ENCODE data around the gene CREB3L4. TPM values are rescaled to one million over a fixed set of nuclear protein-coding genes. Genes with fewer than 3 reads are reported as not detected.

CREB3L4 gene
- polyA plus RNA-seq, 2 of the 4 experiments (the other 2 are of a cell fraction) = 10.1 to 14.3 TPM

DNA sequence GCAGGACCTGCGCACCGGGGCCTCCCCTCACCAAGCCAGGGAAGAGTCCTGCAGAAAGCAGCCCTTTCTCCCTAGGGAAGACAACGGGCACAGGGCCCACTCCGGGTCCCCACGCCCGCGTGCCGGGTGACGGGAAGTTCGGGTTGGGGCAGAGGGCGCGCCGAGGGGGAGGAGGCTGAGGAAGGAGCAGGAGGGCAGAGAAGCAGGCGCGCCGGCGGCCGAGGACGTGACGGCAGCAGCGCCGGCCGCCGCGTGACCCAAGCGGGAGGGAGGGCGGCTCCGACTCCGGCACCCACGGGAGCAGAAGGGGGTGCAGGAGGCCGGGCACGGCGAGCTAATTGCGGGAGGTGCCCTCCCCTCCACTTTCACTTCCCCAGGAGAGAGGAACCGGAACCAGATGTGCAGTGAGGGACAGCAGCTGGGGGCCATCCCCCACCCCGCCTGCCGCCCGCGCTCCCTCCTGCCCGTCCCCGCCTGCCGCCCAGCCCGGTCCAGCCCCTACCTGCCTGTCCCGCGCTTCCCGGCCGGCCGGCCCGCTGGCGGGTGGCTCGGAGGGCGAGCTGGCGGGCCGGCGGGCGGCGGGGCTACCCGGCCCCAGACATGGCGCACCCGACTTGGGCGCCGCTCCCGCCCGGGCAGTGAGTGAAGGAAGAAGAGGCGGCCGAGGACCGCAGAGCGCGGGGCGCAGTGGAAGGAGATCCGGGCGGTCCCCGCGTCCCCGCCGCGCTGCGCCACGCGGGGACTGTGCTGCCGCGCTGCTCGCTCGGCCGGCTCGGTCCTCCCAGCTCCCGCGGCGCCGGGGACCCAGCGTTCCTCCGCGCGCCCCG, 21.7 kb upstream of the CREB3L4 start (continued):
- TF ChIP-seq, protein P1, sequence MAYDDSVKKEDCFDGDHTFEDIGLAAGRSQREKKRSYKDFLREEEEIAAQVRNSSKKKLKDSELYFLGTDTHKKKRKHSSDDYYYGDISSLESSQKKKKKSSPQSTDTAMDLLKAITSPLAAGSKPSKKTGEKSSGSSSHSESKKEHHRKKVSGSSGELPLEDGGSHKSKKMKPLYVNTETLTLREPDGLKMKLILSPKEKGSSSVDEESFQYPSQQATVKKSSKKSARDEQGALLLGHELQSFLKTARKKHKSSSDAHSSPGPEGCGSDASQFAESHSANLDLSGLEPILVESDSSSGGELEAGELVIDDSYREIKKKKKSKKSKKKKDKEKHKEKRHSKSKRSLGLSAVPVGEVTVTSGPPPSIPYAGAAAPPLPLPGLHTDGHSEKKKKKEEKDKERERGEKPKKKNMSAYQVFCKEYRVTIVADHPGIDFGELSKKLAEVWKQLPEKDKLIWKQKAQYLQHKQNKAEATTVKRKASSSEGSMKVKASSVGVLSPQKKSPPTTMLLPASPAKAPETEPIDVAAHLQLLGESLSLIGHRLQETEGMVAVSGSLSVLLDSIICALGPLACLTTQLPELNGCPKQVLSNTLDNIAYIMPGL (CRISPR knock-in tag; IDR thresholded peaks at IDR 0.05; ENCODE audit: borderline replicate concordance) = no peak
- 0 out of 2 replicates have a peak, but pooled peaks have one; percentile 20 for TF ChIP-seq PHF8 (IDR thresholded peaks at IDR 0.05; ENCODE audit: borderline replicate concordance, low read depth)
- TF ChIP-seq, protein P2, sequence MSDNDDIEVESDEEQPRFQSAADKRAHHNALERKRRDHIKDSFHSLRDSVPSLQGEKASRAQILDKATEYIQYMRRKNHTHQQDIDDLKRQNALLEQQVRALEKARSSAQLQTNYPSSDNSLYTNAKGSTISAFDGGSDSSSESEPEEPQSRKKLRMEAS (IDR thresholded peaks at IDR 0.05) = peak; percentile 52; the same call in 1 of the 2 replicates
- TF ChIP-seq CHD4 (IDR thresholded peaks at IDR 0.05; ENCODE audit: borderline replicate concordance) = no peak
- TF ChIP-seq ZSCAN20 (CRISPR knock-in tag; IDR thresholded peaks at IDR 0.05) = no peak
- TF ChIP-seq, protein P3, sequence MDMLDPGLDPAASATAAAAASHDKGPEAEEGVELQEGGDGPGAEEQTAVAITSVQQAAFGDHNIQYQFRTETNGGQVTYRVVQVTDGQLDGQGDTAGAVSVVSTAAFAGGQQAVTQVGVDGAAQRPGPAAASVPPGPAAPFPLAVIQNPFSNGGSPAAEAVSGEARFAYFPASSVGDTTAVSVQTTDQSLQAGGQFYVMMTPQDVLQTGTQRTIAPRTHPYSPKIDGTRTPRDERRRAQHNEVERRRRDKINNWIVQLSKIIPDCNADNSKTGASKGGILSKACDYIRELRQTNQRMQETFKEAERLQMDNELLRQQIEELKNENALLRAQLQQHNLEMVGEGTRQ (IDR thresholded peaks at IDR 0.05) = peak; percentile 57; the same call in 1 of the 2 replicates
- peak; percentile 34; the same call in 1 of the 2 replicates for TF ChIP-seq POLR2A (IDR thresholded peaks at IDR 0.05; ENCODE audit: low read length)
- no peak for TF ChIP-seq ZC3H11A (IDR thresholded peaks at IDR 0.05)
- TF ChIP-seq, protein P4, sequence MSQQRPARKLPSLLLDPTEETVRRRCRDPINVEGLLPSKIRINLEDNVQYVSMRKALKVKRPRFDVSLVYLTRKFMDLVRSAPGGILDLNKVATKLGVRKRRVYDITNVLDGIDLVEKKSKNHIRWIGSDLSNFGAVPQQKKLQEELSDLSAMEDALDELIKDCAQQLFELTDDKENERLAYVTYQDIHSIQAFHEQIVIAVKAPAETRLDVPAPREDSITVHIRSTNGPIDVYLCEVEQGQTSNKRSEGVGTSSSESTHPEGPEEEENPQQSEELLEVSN (IDR thresholded peaks at IDR 0.05; ENCODE audit: borderline replicate concordance, low read depth) = no peak
- TF ChIP-seq EHMT2 (IDR thresholded peaks at IDR 0.05; ENCODE audit: low read depth) = no peak

DNA sequence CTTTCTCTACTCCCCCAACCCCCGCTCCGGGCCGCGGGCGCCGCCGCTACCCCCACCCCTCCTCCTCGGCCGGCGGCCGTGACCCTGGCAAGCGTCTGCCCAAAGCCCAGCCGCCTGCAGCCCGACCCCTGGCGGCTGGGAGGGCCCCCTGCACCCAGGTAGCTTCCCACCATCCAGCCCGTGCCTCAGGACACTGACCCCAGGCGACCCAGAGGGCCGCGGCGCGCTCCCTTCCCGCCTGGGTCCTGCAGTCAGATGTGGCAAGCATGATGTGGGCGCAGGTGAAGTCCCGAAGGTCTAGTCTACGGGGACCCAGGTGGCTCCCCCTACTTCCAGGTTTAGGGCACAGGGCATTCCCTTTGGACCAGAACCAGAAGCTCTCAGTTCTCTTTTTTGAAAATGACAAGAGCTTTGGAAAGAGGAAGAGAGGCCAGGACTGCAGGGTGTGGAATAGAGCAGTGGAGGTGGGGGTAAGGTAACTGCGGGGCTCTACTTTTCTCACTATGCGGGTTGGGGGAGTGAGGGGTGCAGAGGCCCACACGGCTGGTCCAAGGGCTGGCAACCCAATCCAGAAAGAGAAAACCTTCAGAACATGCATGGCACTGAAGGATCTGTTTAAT, 21.0 kb upstream of the CREB3L4 start, which contains the start of gene DENND4B:
TSS of gene DENND4B (minus strand) at position 97 of the 620 bp plus-strand sequence. CDS start 2,344 bp downstream, outside the sequence.
- FAIRE-seq = no peak
- peak; percentile 93 to 95 for ATAC-seq
- CTCF ChIA-PET = interaction anchor here (0.7 to 5.8 kb wide), 45 partner anchors 9 to 385 kb away, joined by 3 to 75 read pairs (median 4); partner anchors contain the start of genes CREB3L4, CRTC2, JTB and RAB13
- DNase-seq (ENCODE audit: low read depth in 1 of 2, low spot score in 1 of 2) = peak; percentile 83 to 98
- Histone ChIP-seq H3K9me3 (no peaks in the 10 kb centered on the region), H3K27ac (peak within 1 kb of the TSS; percentile 98 to 99), H3K4me3 (peak within 1 kb of the TSS; percentile 99), H3K4me1 (peaks cover 16% of the 10 kb centered on the region), H3K4me2 (peak within 1 kb of the TSS; percentile 89)
- 40% methylated on average over 7 of the region's 28 CpGs for WGBS (ENCODE audit: missing lambda C conversion rate)
- TF ChIP-seq, protein P5, sequence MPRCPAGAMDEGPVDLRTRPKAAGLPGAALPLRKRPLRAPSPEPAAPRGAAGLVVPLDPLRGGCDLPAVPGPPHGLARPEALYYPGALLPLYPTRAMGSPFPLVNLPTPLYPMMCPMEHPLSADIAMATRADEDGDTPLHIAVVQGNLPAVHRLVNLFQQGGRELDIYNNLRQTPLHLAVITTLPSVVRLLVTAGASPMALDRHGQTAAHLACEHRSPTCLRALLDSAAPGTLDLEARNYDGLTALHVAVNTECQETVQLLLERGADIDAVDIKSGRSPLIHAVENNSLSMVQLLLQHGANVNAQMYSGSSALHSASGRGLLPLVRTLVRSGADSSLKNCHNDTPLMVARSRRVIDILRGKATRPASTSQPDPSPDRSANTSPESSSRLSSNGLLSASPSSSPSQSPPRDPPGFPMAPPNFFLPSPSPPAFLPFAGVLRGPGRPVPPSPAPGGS (IDR thresholded peaks at IDR 0.05) = peak; percentile 74; the same call in 1 of the 3 replicates
- TF ChIP-seq RAD21 (conservative IDR thresholded peaks at IDR 0.05 in 1 of 2, IDR thresholded peaks at IDR 0.05 in 1 of 2) = peak; percentile 35 to 52; a peak in 4 of 5 replicates
- TF ChIP-seq, protein P6, sequence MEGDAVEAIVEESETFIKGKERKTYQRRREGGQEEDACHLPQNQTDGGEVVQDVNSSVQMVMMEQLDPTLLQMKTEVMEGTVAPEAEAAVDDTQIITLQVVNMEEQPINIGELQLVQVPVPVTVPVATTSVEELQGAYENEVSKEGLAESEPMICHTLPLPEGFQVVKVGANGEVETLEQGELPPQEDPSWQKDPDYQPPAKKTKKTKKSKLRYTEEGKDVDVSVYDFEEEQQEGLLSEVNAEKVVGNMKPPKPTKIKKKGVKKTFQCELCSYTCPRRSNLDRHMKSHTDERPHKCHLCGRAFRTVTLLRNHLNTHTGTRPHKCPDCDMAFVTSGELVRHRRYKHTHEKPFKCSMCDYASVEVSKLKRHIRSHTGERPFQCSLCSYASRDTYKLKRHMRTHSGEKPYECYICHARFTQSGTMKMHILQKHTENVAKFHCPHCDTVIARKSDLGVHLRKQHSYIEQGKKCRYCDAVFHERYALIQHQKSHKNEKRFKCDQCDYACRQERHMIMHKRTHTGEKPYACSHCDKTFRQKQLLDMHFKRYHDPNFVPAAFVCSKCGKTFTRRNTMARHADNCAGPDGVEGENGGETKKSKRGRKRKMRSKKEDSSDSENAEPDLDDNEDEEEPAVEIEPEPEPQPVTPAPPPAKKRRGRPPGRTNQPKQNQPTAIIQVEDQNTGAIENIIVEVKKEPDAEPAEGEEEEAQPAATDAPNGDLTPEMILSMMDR (IDR thresholded peaks at IDR 0.05) = peak; percentile 91
- TF ChIP-seq SMC3 (IDR thresholded peaks at IDR 0.05) = peak; percentile 57
- TF ChIP-seq, protein P2 (IDR thresholded peaks at IDR 0.05) = peak; percentile 62
- TF ChIP-seq NFE2L2 (conservative IDR thresholded peaks at IDR 0.05; ENCODE audit: low read length) = no peak
- no peak for TF ChIP-seq MAFK (IDR thresholded peaks at IDR 0.05; ENCODE audit: partially characterized antibody)
- no peak for TF ChIP-seq SREBF2 (IDR thresholded peaks at IDR 0.05)
- TF ChIP-seq JUN (IDR thresholded peaks at IDR 0.05) = peak in 1 of 2 experiments; percentile 41; a peak in 3 of 5 replicates
- peak; percentile 80 for TF ChIP-seq MYC (IDR thresholded peaks at IDR 0.05; ENCODE audit: borderline replicate concordance, low read length)
- TF ChIP-seq ESRRA (IDR thresholded peaks at IDR 0.05; ENCODE audit: borderline replicate concordance, low read length) = 0 out of 2 replicates have a peak, but pooled peaks have one; percentile 39
- TF ChIP-seq, protein P7, sequence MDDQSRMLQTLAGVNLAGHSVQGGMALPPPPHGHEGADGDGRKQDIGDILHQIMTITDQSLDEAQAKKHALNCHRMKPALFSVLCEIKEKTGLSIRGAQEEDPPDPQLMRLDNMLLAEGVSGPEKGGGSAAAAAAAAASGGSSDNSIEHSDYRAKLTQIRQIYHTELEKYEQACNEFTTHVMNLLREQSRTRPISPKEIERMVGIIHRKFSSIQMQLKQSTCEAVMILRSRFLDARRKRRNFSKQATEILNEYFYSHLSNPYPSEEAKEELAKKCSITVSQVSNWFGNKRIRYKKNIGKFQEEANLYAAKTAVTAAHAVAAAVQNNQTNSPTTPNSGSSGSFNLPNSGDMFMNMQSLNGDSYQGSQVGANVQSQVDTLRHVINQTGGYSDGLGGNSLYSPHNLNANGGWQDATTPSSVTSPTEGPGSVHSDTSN (IDR thresholded peaks at IDR 0.05) = 0 out of 2 replicates have a peak, but pooled peaks have one; percentile 61
- TF ChIP-seq TFCP2L1 (CRISPR knock-in tag; IDR thresholded peaks at IDR 0.05) = 0 out of 2 replicates have a peak, but pooled peaks have one; percentile 18
- POLR2A ChIA-PET = interaction anchor here (0.5 to 2.0 kb wide), 15 partner anchors 10 to 1375 kb away, joined by 3 to 16 read pairs (median 3); partner anchors contain the start of genes CHTOP, CREB3L4, GATAD2B and INTS3
